ENCODE results near the gene TBCE.

DNA sequence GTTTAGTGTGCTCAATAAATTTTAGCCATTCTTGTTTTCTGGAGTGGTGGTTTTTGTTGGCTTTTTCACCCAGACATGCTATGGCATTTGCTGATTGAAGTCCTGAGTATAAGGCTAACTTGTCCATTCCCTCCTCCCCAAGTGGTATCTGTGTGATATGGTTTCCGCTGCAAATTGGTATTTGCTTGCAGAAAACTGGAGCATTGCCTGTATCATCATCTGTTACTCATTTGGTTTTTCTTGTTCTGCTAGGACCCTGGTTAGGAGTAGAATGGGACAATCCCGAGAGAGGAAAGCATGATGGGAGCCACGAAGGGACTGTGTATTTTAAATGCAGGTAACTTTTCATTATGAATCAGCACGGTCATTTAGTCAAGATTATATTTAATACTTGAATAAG, 34.0 kb downstream of the TBCE start:
- TF ChIP-seq, protein P1, sequence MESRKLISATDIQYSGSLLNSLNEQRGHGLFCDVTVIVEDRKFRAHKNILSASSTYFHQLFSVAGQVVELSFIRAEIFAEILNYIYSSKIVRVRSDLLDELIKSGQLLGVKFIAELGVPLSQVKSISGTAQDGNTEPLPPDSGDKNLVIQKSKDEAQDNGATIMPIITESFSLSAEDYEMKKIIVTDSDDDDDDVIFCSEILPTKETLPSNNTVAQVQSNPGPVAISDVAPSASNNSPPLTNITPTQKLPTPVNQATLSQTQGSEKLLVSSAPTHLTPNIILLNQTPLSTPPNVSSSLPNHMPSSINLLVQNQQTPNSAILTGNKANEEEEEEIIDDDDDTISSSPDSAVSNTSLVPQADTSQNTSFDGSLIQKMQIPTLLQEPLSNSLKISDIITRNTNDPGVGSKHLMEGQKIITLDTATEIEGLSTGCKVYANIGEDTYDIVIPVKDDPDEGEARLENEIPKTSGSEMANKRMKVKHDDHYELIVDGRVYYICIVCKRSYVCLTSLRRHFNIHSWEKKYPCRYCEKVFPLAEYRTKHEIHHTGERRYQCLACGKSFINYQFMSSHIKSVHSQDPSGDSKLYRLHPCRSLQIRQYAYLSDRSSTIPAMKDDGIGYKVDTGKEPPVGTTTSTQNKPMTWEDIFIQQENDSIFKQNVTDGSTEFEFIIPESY (IDR thresholded peaks at IDR 0.05): no peak
- TF ChIP-seq, protein P2, sequence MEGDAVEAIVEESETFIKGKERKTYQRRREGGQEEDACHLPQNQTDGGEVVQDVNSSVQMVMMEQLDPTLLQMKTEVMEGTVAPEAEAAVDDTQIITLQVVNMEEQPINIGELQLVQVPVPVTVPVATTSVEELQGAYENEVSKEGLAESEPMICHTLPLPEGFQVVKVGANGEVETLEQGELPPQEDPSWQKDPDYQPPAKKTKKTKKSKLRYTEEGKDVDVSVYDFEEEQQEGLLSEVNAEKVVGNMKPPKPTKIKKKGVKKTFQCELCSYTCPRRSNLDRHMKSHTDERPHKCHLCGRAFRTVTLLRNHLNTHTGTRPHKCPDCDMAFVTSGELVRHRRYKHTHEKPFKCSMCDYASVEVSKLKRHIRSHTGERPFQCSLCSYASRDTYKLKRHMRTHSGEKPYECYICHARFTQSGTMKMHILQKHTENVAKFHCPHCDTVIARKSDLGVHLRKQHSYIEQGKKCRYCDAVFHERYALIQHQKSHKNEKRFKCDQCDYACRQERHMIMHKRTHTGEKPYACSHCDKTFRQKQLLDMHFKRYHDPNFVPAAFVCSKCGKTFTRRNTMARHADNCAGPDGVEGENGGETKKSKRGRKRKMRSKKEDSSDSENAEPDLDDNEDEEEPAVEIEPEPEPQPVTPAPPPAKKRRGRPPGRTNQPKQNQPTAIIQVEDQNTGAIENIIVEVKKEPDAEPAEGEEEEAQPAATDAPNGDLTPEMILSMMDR (IDR thresholded peaks at IDR 0.05; ENCODE audit: low read depth, low read length, missing input control): no peak
- TF ChIP-seq SP1 (IDR thresholded peaks at IDR 0.05): no peak
- TF ChIP-seq, protein P3, sequence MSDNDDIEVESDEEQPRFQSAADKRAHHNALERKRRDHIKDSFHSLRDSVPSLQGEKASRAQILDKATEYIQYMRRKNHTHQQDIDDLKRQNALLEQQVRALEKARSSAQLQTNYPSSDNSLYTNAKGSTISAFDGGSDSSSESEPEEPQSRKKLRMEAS (IDR thresholded peaks at IDR 0.05): no peak
- no peak for TF ChIP-seq TAF1 (conservative IDR thresholded peaks at IDR 0.05)
- TF ChIP-seq RAD21 (IDR thresholded peaks at IDR 0.05): no peak
- TF ChIP-seq, protein P4, sequence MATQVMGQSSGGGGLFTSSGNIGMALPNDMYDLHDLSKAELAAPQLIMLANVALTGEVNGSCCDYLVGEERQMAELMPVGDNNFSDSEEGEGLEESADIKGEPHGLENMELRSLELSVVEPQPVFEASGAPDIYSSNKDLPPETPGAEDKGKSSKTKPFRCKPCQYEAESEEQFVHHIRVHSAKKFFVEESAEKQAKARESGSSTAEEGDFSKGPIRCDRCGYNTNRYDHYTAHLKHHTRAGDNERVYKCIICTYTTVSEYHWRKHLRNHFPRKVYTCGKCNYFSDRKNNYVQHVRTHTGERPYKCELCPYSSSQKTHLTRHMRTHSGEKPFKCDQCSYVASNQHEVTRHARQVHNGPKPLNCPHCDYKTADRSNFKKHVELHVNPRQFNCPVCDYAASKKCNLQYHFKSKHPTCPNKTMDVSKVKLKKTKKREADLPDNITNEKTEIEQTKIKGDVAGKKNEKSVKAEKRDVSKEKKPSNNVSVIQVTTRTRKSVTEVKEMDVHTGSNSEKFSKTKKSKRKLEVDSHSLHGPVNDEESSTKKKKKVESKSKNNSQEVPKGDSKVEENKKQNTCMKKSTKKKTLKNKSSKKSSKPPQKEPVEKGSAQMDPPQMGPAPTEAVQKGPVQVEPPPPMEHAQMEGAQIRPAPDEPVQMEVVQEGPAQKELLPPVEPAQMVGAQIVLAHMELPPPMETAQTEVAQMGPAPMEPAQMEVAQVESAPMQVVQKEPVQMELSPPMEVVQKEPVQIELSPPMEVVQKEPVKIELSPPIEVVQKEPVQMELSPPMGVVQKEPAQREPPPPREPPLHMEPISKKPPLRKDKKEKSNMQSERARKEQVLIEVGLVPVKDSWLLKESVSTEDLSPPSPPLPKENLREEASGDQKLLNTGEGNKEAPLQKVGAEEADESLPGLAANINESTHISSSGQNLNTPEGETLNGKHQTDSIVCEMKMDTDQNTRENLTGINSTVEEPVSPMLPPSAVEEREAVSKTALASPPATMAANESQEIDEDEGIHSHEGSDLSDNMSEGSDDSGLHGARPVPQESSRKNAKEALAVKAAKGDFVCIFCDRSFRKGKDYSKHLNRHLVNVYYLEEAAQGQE (IDR thresholded peaks at IDR 0.05): no peak
- no peak for TF ChIP-seq EGR1 (IDR thresholded peaks at IDR 0.05; ENCODE audit: low read depth in 2 of 2)

Measured in liver (tissue), 3 donors.